Neuronal stem cell (in vitro differentiated cells): ENCODE measurements around the gene PARN.

Experiments
- DNase-seq: peaks from one replicate; pipeline ENCODE4 v3.0.0-alpha.2; 2013; ENCODE audit warnings: low spot score
- H2AFZ ChIP-seq: one replicate; pipeline ENCODE4 v1.6.1; 2013; ENCODE audit warnings: mild to moderate bottlenecking, low read length, inconsistent platforms
- H2AK5ac ChIP-seq: 2 replicates; pipeline ENCODE4 v1.6.1; 2013; ENCODE audit warnings: low read depth, mild to moderate bottlenecking, inconsistent platforms, low read length, moderate library complexity, mixed read lengths
- H2BK120ac ChIP-seq: 2 replicates; pipeline ENCODE4 v1.6.1; 2013; ENCODE audit warnings: low read depth, mild to moderate bottlenecking, inconsistent platforms, low read length, moderate library complexity, mixed read lengths
- H2BK12ac ChIP-seq: one replicate; pipeline ENCODE4 v1.6.1; 2013; ENCODE audit warnings: low read length, inconsistent platforms
- H2BK15ac ChIP-seq: 2 replicates; pipeline ENCODE4 v1.6.1; 2013; ENCODE audit warnings: mild to moderate bottlenecking, low read length, inconsistent platforms, mixed read lengths
- H2BK5ac ChIP-seq: one replicate; pipeline ENCODE4 v1.6.1; 2013; ENCODE audit warnings: inconsistent platforms, mild to moderate bottlenecking, low read length, moderate library complexity
- H3K14ac ChIP-seq: one replicate; pipeline ENCODE4 v1.6.1; 2013; ENCODE audit warnings: low read length, inconsistent platforms
- H3K18ac ChIP-seq: 2 replicates; pipeline ENCODE4 v1.6.1; 2013; ENCODE audit warnings: low read length, inconsistent platforms
- H3K23ac ChIP-seq: 2 replicates; pipeline ENCODE4 v1.6.1; 2013; ENCODE audit warnings: low read depth, mild to moderate bottlenecking, mixed read lengths, low read length, inconsistent platforms; ENCODE audit not compliant: poor library complexity
- H3K27ac ChIP-seq: replicated peaks from 3 replicates; pipeline ENCODE4 v1.5.1; 2013; ENCODE audit warnings: low read length, inconsistent platforms
- H3K27me3 ChIP-seq, 3 experiments: 2 replicates each; pipeline ENCODE4 v1.6.1; 2013; ENCODE audit warnings: low read length in 3 of 3, mild to moderate bottlenecking in 2 of 3, inconsistent platforms in 1 of 3, low read depth in 1 of 3, mixed read lengths in 1 of 3, moderate library complexity in 1 of 3; ENCODE audit not compliant: control insufficient read depth in 3 of 3, insufficient read depth in 3 of 3
- H3K36me3 ChIP-seq, 2 donors: replicated peaks in 1 of 2; 2 replicates each; pipeline ENCODE4 v1.6.1; 2013; ENCODE audit warnings: low read length in 2 of 2; ENCODE audit not compliant: control insufficient read depth in 2 of 2, insufficient read depth in 2 of 2
- H3K4ac ChIP-seq: 2 replicates; pipeline ENCODE4 v1.6.1; 2013; ENCODE audit warnings: inconsistent platforms, mild to moderate bottlenecking, low read length, moderate library complexity
- H3K4me1 ChIP-seq, 2 donors: 1 replicate in 1 of 2; 2 replicates in 1 of 2; pipeline ENCODE4 v1.6.1; 2013; ENCODE audit warnings: low read length in 2 of 2, low read depth in 1 of 2; ENCODE audit not compliant: control insufficient read depth in 2 of 2, insufficient read depth in 1 of 2
- H3K4me2 ChIP-seq: one replicate; pipeline ENCODE4 v1.6.1; 2013; ENCODE audit warnings: mild to moderate bottlenecking, low read length, inconsistent platforms; ENCODE audit not compliant: insufficient read depth, poor library complexity, severe bottlenecking
- H3K4me3 ChIP-seq, 2 donors: 2 replicates each; pipeline ENCODE4 v1.5.1; 2013; ENCODE audit warnings: low read length in 2 of 2, mild to moderate bottlenecking in 2 of 2, inconsistent platforms in 1 of 2, moderate library complexity in 1 of 2
- H3K79me1 ChIP-seq: one replicate; pipeline ENCODE4 v1.6.1; 2013; ENCODE audit warnings: low read depth, mild to moderate bottlenecking, inconsistent platforms, low read length, moderate library complexity
- H3K9ac ChIP-seq: one replicate; pipeline ENCODE4 v1.6.1; 2013; ENCODE audit warnings: mild to moderate bottlenecking, low read depth, low read length, inconsistent platforms; ENCODE audit not compliant: poor library complexity
- H3K9me3 ChIP-seq, 2 donors: replicated peaks in 1 of 2; 2 replicates each; pipeline versions ENCODE3 to v1.6.1; 2013; ENCODE audit warnings: low read length in 2 of 2, mild to moderate bottlenecking in 2 of 2, inconsistent platforms in 1 of 2, low read depth in 1 of 2, mixed read lengths in 1 of 2, moderate library complexity in 1 of 2; ENCODE audit not compliant: control insufficient read depth in 2 of 2, insufficient read depth in 1 of 2
- H4K8ac ChIP-seq: one replicate; pipeline ENCODE4 v1.6.1; 2013; ENCODE audit warnings: low read depth, mild to moderate bottlenecking, inconsistent platforms, low read length, moderate library complexity
- H4K91ac ChIP-seq: one replicate; pipeline ENCODE4 v1.6.1; 2013; ENCODE audit warnings: low read length, low read depth, mild to moderate bottlenecking, inconsistent platforms; ENCODE audit not compliant: poor library complexity
- WGBS, 2 donors: extraction: QIAGEN DNeasy Blood & Tissue Kit; methylation state at CpG; one replicate each; pipeline ENCODE4 v1.1.7; 2013; ENCODE audit warnings: missing lambda C conversion rate in 2 of 2, mixed read lengths in 1 of 2; ENCODE audit not compliant: insufficient read length in 2 of 2, insufficient replicate concordance in 1 of 2; ENCODE audit errors: extremely low coverage in 2 of 2; 5-methylcytosine and 5-hydroxymethylcytosine counted together

PARN gene

DNA sequence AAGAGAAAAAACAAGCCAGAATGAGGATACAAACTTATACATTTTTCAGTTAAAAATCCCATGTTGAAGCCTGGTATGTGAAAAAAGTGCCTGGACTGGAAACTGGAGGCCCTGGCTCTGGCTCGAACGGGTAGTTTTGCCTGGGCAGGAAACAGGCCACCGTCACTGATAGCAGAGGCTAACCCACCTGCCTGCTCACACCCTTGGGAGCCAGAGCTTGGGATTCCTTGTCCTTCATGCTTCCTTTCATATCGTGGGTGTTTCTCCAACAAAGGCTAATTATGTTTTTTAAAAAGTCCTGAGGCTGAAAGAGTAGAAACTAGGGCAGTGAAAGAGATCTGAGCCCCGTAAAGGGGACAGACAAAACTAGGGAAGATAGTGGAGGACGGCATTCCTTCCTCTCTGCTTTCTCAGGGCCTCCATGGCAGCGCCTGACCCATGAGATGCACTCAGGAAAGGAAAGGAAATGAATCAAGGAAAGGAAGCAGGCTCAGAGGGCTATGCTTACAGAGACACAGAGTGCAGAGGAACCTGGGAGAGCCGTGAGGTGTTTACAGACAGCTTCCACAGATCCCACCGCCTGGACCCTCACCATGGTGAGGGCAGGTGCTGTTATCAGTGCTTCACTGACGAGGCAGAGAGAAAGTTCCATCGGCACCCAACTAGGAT lies 138.1 kb downstream of the PARN start:
- H3K18ac ChIP-seq, result no peak overlapping the region
- no peak overlapping the region for H2BK5ac ChIP-seq
- no peak overlapping the region for H3K27ac ChIP-seq
- H4K8ac ChIP-seq, result no peak overlapping the region
- no peak overlapping the region for H3K4me3 ChIP-seq
- peaks cover 16 to 17% of the 10 kb centered on the region in 2 donors for H3K4me1 ChIP-seq
- H3K79me1 ChIP-seq, result peaks cover 2% of the 10 kb centered on the region
- no peaks in the 10 kb centered on the region for H3K27me3 ChIP-seq
- H3K4ac ChIP-seq, result no peak overlapping the region
- H2AK5ac ChIP-seq, result no peak overlapping the region
- H3K14ac ChIP-seq, result peak overlapping the region; percentile 42
- H3K9me3 ChIP-seq, result peaks cover 0 to 2% of the 10 kb centered on the region in 2 donors
- H3K23ac ChIP-seq, result no peak overlapping the region
- H2BK15ac ChIP-seq, result no peak overlapping the region
- H3K4me2 ChIP-seq, result no peak overlapping the region
- H3K36me3 ChIP-seq, result no peaks in the 10 kb centered on the region
- no peak overlapping the region for H2AFZ ChIP-seq
- DNase-seq, result no peak
- H4K91ac ChIP-seq, result no peak overlapping the region
- no peak overlapping the region for H3K9ac ChIP-seq
- H2BK120ac ChIP-seq, result no peak overlapping the region
- no CpG with 5 or more reads among the region's 11 CpGs for WGBS, 2 donors
- H2BK12ac ChIP-seq, result no peak overlapping the region

- Histone ChIP-seq H3K27me3 (no peaks in the 10 kb centered on the region), H4K91ac (no peak overlapping the region), H3K4me3 (no peak overlapping the region), H3K14ac (peak overlapping the region; percentile 40), H3K4me2 (no peak overlapping the region), H2BK12ac (no peak overlapping the region), H3K9ac (no peak overlapping the region), H3K18ac (peak overlapping the region; percentile 53), H3K36me3 (no peaks in the 10 kb centered on the region), H4K8ac (no peak overlapping the region), H3K4me1 (peaks cover 8 to 9% of the 10 kb centered on the region in 2 donors), H3K4ac (no peak overlapping the region), H3K9me3 (peaks cover 0 to 2% of the 10 kb centered on the region in 2 donors), H3K27ac (no peak overlapping the region), H2AFZ (no peak overlapping the region), H3K79me1 (no peaks in the 10 kb centered on the region), H2AK5ac (peak overlapping the region; percentile 17), H2BK5ac (no peak overlapping the region), H2BK15ac (no peak overlapping the region), H3K23ac (no peak overlapping the region), H2BK120ac (no peak overlapping the region)
- no CpG with 5 or more reads among the region's 4 CpGs for WGBS, 2 donors
- DNase-seq, result no peak
Measured at GRCh38 chr16:14490235-14490634, 139.8 kb downstream of the PARN start.

DNA sequence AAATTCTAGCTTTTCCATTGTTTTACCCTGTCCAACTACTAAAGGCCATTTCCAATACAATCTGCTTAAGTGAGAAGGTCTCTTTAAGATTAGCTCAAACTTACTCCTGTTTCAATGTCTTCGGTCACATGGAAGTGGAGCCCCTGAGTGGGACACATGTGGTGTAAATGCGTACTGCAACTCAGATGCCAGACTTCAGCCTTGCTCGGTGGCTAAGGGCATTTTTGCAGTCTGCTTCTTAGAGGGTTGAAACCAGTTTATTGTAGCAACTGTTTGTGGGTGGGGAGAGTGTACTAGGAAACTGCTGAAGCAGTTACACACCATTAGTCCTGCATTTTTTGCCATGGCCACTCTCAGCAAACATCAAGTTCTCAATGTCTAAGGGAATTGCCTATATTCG lies 140.6 kb downstream of the PARN start:
- H3K27me3 ChIP-seq, result no peaks in the 10 kb centered on the region
- no peak overlapping the region for H3K4me3 ChIP-seq
- no peaks in the 10 kb centered on the region for H3K79me1 ChIP-seq
- WGBS, 2 donors, result no CpG with 5 or more reads among the region's 4 CpGs
- H3K4me1 ChIP-seq, result peaks cover 8 to 9% of the 10 kb centered on the region in 2 donors
- H2BK15ac ChIP-seq, result no peak overlapping the region
- no peak overlapping the region for H4K91ac ChIP-seq
- H3K36me3 ChIP-seq, result no peaks in the 10 kb centered on the region
- no peak overlapping the region for H2AFZ ChIP-seq
- H2BK120ac ChIP-seq, result no peak overlapping the region
- no peak overlapping the region for H2BK12ac ChIP-seq
- DNase-seq, result no peak
- H4K8ac ChIP-seq, result no peak overlapping the region
- no peak overlapping the region for H3K14ac ChIP-seq
- H3K23ac ChIP-seq, result no peak overlapping the region
- no peak overlapping the region for H3K9ac ChIP-seq
- no peak overlapping the region for H2AK5ac ChIP-seq
- H2BK5ac ChIP-seq, result no peak overlapping the region
- H3K4ac ChIP-seq, result no peak overlapping the region
- H3K4me2 ChIP-seq, result no peak overlapping the region
- no peak overlapping the region for H3K27ac ChIP-seq
- H3K9me3 ChIP-seq, result peaks cover 0 to 2% of the 10 kb centered on the region in 2 donors
- H3K18ac ChIP-seq, result no peak overlapping the region

DNA sequence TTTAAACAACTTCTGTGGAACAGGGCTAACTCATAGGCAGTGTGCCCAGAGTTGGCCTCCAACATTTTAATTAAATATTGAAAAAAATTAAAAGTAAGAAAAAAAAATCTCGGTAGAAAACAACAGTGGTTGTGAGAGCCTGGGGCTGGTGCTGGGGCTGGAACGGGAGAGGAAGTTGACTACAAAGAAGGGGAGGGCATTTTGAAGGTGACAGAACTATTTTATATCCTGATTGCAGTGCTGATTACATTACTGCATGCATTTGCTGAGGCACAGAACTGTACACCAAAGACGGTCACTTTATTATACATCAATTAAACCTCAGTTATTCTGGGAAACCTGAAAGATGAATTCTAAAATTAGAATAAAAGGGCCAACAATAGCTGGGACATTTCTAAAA lies 142.5 kb downstream of the PARN start:
- H3K9me3 ChIP-seq, result peaks cover 0 to 2% of the 10 kb centered on the region in 2 donors
- H3K27ac ChIP-seq, result no peak overlapping the region
- H2BK120ac ChIP-seq, result no peak overlapping the region
- no peak overlapping the region for H2AK5ac ChIP-seq
- no peak overlapping the region for H4K8ac ChIP-seq
- H2BK5ac ChIP-seq, result no peak overlapping the region
- no peak overlapping the region for H3K4ac ChIP-seq
- H3K79me1 ChIP-seq, result no peaks in the 10 kb centered on the region
- H2AFZ ChIP-seq, result no peak overlapping the region
- H4K91ac ChIP-seq, result no peak overlapping the region
- H3K27me3 ChIP-seq, result no peaks in the 10 kb centered on the region
- no peak overlapping the region for H3K14ac ChIP-seq
- no peak overlapping the region for H3K4me2 ChIP-seq
- no peak overlapping the region for H2BK12ac ChIP-seq
- H2BK15ac ChIP-seq, result no peak overlapping the region
- H3K23ac ChIP-seq, result no peak overlapping the region
- H3K36me3 ChIP-seq, result peaks cover 0 to 2% of the 10 kb centered on the region in 2 donors
- H3K4me1 ChIP-seq, result peaks cover 8 to 9% of the 10 kb centered on the region in 2 donors
- H3K18ac ChIP-seq, result no peak overlapping the region
- no CpG with 5 or more reads among the region's 3 CpGs for WGBS, 2 donors
- H3K9ac ChIP-seq, result no peak overlapping the region
- no peak overlapping the region for H3K4me3 ChIP-seq
- no peak for DNase-seq
